Keratinocyte (primary cell): Measurements from ENCODE around the gene PRR23E. TPM values are rescaled to one million over a fixed set of nuclear protein-coding genes. Genes with fewer than 3 reads are reported as not detected.

Experiments used
- DNase-seq: peaks from one replicate; pipeline ENCODE4 v3.0.0-alpha.2; 2011; ENCODE audit warnings: low read depth, missing footprints, low spot score
- FAIRE-seq: peaks from 2 replicates; lab custom pipeline; 2011; peaks lifted over from hg19 to GRCh38; lab: Jason Lieb, UNC
- H2AFZ ChIP-seq: 2 replicates; pipeline ENCODE4 v1.6.0; 2012; ENCODE audit warnings: low read length, control low read depth, inconsistent platforms; ENCODE audit not compliant: control insufficient read depth
- H3K27ac ChIP-seq: 2 replicates; pipeline ENCODE4 v1.5.1; 2011; ENCODE audit warnings: low read length; ENCODE audit not compliant: control insufficient read depth, insufficient read depth
- H3K27me3 ChIP-seq: 3 replicates; pipeline ENCODE4 v1.6.0; 2011; ENCODE audit warnings: low read length; ENCODE audit not compliant: control insufficient read depth, insufficient read depth; ENCODE audit errors: extremely low read depth
- H3K36me3 ChIP-seq, 2 experiments: 2 replicates in 1 of 2; 3 replicates in 1 of 2; pipeline ENCODE4 v1.5.1; 2011; ENCODE audit warnings: low read length in 2 of 2, mild to moderate bottlenecking in 1 of 2; ENCODE audit not compliant: control insufficient read depth in 2 of 2, insufficient read depth in 2 of 2; ENCODE audit errors: extremely low read depth in 1 of 2
- H3K4me1 ChIP-seq: 3 replicates; pipeline ENCODE4 v1.5.1; 2011; ENCODE audit warnings: low read length; ENCODE audit not compliant: control insufficient read depth, insufficient read depth; ENCODE audit errors: extremely low read depth
- H3K4me2 ChIP-seq: 3 replicates; pipeline ENCODE4 v1.6.0; 2011; ENCODE audit warnings: low read depth, low read length; ENCODE audit not compliant: control insufficient read depth, insufficient read depth; ENCODE audit errors: extremely low read depth
- H3K4me3 ChIP-seq, 3 experiments: fragments of 200-600 bp in 1 of 3; sonication (generic) in 1 of 3; 2 replicates in 2 of 3; 3 replicates in 1 of 3; pipeline ENCODE4 v1.5.1; 2011 to 2016; ENCODE audit warnings: low read length in 3 of 3, mild to moderate bottlenecking in 3 of 3, control low read depth in 2 of 3, inconsistent platforms in 1 of 3, low read depth in 1 of 3, mixed read lengths in 1 of 3, mixed run types in 1 of 3, moderate library complexity in 1 of 3; ENCODE audit not compliant: control insufficient read depth in 2 of 3, insufficient read depth in 2 of 3; ENCODE audit errors: extremely low read depth in 1 of 3
- H3K79me2 ChIP-seq: 2 replicates; pipeline ENCODE4 v1.6.0; 2012; ENCODE audit warnings: low read length; ENCODE audit not compliant: control insufficient read depth, insufficient read depth
- H3K9ac ChIP-seq: 3 replicates; pipeline ENCODE4 v1.6.0; 2011; ENCODE audit warnings: low read length; ENCODE audit not compliant: control insufficient read depth, insufficient read depth; ENCODE audit errors: extremely low read depth
- H3K9me1 ChIP-seq: 3 replicates; pipeline ENCODE4 v1.6.0; 2011; ENCODE audit warnings: low read length; ENCODE audit not compliant: control insufficient read depth, insufficient read depth; ENCODE audit errors: extremely low read depth
- H3K9me3 ChIP-seq: 2 replicates; pipeline ENCODE4 v1.5.1; 2012; ENCODE audit warnings: low read depth, low read length; ENCODE audit not compliant: control insufficient read depth
- H4K20me1 ChIP-seq: 3 replicates; pipeline ENCODE4 v1.6.0; 2011; ENCODE audit warnings: low read length; ENCODE audit not compliant: control insufficient read depth, insufficient read depth; ENCODE audit errors: extremely low read depth
- CTCF ChIP-seq, 3 experiments: IDR thresholded peaks in 1 of 3; conservative IDR thresholded peaks in 1 of 3; optimal IDR thresholded peaks in 1 of 3; 2 replicates in 2 of 3; 3 replicates in 1 of 3; pipeline versions ENCODE3 to v1.5.1; 2011; ENCODE audit warnings: low read length in 3 of 3, mild to moderate bottlenecking in 3 of 3, moderate library complexity in 2 of 3, control low read depth in 1 of 3, inconsistent platforms in 1 of 3; ENCODE audit not compliant: insufficient read depth in 2 of 3; ENCODE audit errors: extremely low read depth in 1 of 3
- EZH2 ChIP-seq: IDR thresholded peaks from one replicate; pipeline ENCODE4 v1.6.1; 2012; ENCODE audit warnings: inconsistent platforms, mild to moderate bottlenecking, low read length, moderate library complexity
- dilution Hi-C: fragments of 300-500 bp; cut with MboI; formaldehyde crosslinking; loops from one replicate; pipeline ENCODE4 v1.7.0; 2020; ENCODE audit warnings: low sequenced_read_pairs; ENCODE audit not compliant: extremely low pct_ligation_motif_present
- polyA plus RNA-seq, 5 experiments: library from polyadenylated mRNA; depleted of rRNA in 3 of 5; stranded (reverse) in 3 of 5; stranded (forward) in 1 of 5; unstranded in 1 of 5; fragments of >200 nt; gene quantifications; 1 replicate in 1 of 5; 2 replicates in 3 of 5; 3 replicates in 1 of 5; pipeline versions ENCODE4 v1.2.1 to v1.2.3, GENCODE V29; 2011 to 2012; ENCODE audit warnings: missing spikeins in 2 of 5, low read depth in 1 of 5, low replicate concordance in 1 of 5

Gene PRR23E
- polyA plus RNA-seq, 1 donor (not counting 4 experiments of a cell fraction or from before 2014, with no cell fraction given): not detected

- TF ChIP-seq CTCF (optimal IDR thresholded peaks at IDR 0.05 in 1 of 3, IDR thresholded peaks at IDR 0.05 in 1 of 3, conservative IDR thresholded peaks at IDR 0.05 in 1 of 3; ENCODE audit: extremely low read depth in 1 of 3, insufficient read depth in 2 of 3, low read length in 3 of 3) (no peak), EZH2 (no peak)
- Histone ChIP-seq H3K4me3 (no peak overlapping the region), H3K4me2 (no peak overlapping the region), H3K79me2 (no peaks in the 10 kb centered on the region), H3K4me1 (no peaks in the 10 kb centered on the region), H4K20me1 (no peaks in the 10 kb centered on the region), H3K27me3 (peaks cover 27% of the 10 kb centered on the region), H3K36me3 (no peaks in the 10 kb centered on the region), H3K27ac (no peak overlapping the region), H2AFZ (no peak overlapping the region), H3K9me1 (no peaks in the 10 kb centered on the region), H3K9me3 (no peaks in the 10 kb centered on the region), H3K9ac (no peak overlapping the region)
- FAIRE-seq (no peak), DNase-seq (no peak)
- dilution Hi-C loops: no loop called here
These were observed 20.0 kb upstream of the PRR23E start for GRCh38 chr3:127172781-127173515.

GRCh38 chr3:127173516-127174166 is 19.3 kb upstream of the PRR23E start:
- Histone ChIP-seq H3K4me1 (no peaks in the 10 kb centered on the region), H3K9me3 (no peaks in the 10 kb centered on the region), H3K9ac (no peak overlapping the region), H3K4me2 (no peak overlapping the region), H2AFZ (no peak overlapping the region), H3K36me3 (no peaks in the 10 kb centered on the region), H3K4me3 (no peak overlapping the region), H3K27me3 (peaks cover 22% of the 10 kb centered on the region), H3K79me2 (no peaks in the 10 kb centered on the region), H3K27ac (no peak overlapping the region), H4K20me1 (no peaks in the 10 kb centered on the region), H3K9me1 (no peaks in the 10 kb centered on the region)
- no peak for DNase-seq
- dilution Hi-C loops: no loop called here
- FAIRE-seq: no peak
- TF ChIP-seq EZH2 (no peak), CTCF (optimal IDR thresholded peaks at IDR 0.05 in 1 of 3, IDR thresholded peaks at IDR 0.05 in 1 of 3, conservative IDR thresholded peaks at IDR 0.05 in 1 of 3; ENCODE audit: extremely low read depth in 1 of 3, insufficient read depth in 2 of 3, low read length in 3 of 3) (no peak)
